Aorta (tissue), 5 donors: ENCODE data around the gene KRTAP1-3. TPM values are rescaled to one million over a fixed set of nuclear protein-coding genes. Genes with fewer than 3 reads are reported as not detected.
A peak's percentile ranks its signal among the peaks of the same experiment; 100 is the strongest.
"Not testable (repeated sequence)": the region's sequence is repeated elsewhere in the genome, so short reads cannot be mapped to it uniquely, and the experiment has no call there.

Experiments
- ATAC-seq: fragments of 200-7000 bp; cut with Tn5 transposase; one replicate; pipeline ENCODE4 v1.9.1; 2022; ENCODE audit warnings: moderate library complexity; ENCODE audit not compliant: low FRiP score
- DNase-seq, 2 donors: peaks; one replicate each; pipeline ENCODE4 v3.0.0-alpha.2; 2020
- H3K27ac ChIP-seq, 2 donors: one replicate each; pipeline ENCODE4 v1.5.1; 2013; ENCODE audit warnings: low read length in 2 of 2, mild to moderate bottlenecking in 2 of 2, moderate library complexity in 2 of 2, control low read depth in 1 of 2, inconsistent platforms in 1 of 2, low read depth in 1 of 2
- H3K27me3 ChIP-seq, 2 donors: one replicate each; pipeline ENCODE4 v1.6.1; 2013; ENCODE audit warnings: control low read depth in 1 of 2, low read length in 1 of 2, mild to moderate bottlenecking in 1 of 2, moderate library complexity in 1 of 2; ENCODE audit not compliant: insufficient read depth in 2 of 2, control insufficient read depth in 1 of 2
- H3K36me3 ChIP-seq, 2 donors: one replicate each; pipeline ENCODE4 v1.6.1; 2013; ENCODE audit warnings: control low read depth in 1 of 2, low read length in 1 of 2, mild to moderate bottlenecking in 1 of 2; ENCODE audit not compliant: insufficient read depth in 2 of 2, control insufficient read depth in 1 of 2
- H3K4me1 ChIP-seq, 2 donors: one replicate each; pipeline ENCODE4 v1.6.1; 2013; ENCODE audit warnings: low read length in 2 of 2, control low read depth in 1 of 2, mild to moderate bottlenecking in 1 of 2, moderate library complexity in 1 of 2; ENCODE audit not compliant: insufficient read depth in 2 of 2, control insufficient read depth in 1 of 2
- H3K4me3 ChIP-seq, 2 donors: one replicate each; pipeline ENCODE4 v1.5.1; 2013; ENCODE audit warnings: low read length in 2 of 2, control low read depth in 1 of 2, mild to moderate bottlenecking in 1 of 2
- H3K9me3 ChIP-seq: one replicate; pipeline ENCODE4 v1.6.1; 2013; ENCODE audit warnings: mild to moderate bottlenecking, low read length; ENCODE audit not compliant: control insufficient read depth
- WGBS, 2 donors: extraction: QIAGEN DNeasy Blood & Tissue Kit; methylation state at CpG; one replicate each; pipeline ENCODE4 v1.1.7; 2013; 5-methylcytosine and 5-hydroxymethylcytosine counted together
- intact Hi-C, 2 donors: fragments of 100-400 bp; cut with DNase I; formaldehyde crosslinking; loops; one replicate each; pipeline versions ENCODE4 v1.14.2 to v1.15.0; 2022
- polyA plus RNA-seq, 2 donors: library from polyadenylated mRNA; stranded (reverse); fragments of 200-250 nt; gene quantifications; one replicate each; pipeline ENCODE4 v1.2.3, GENCODE V29; 2013
- total RNA-seq, 2 donors: library from RNA; stranded (reverse); fragmentation: NEBNext Ultra II Directional; extraction: Animal tissue kit (Norgen Biotek cat#: 25700); gene quantifications; one replicate each; pipeline ENCODE4 v1.2.1, GENCODE V29; 2021
- donor health status: healthy with polysubstance abuse.
- donor health status: Bipolar disorder and iron deficiency.
- donor health status: DM: no; HTN: no; CAD: no.
- donor health status: DM: no; HTN: no; CAD: no.
- donor health status: DM: yes; HTN: yes; CAD: no.

KRTAP1-3 gene
- total and polyA plus RNA-seq, 4 donors: not detected

DNA sequence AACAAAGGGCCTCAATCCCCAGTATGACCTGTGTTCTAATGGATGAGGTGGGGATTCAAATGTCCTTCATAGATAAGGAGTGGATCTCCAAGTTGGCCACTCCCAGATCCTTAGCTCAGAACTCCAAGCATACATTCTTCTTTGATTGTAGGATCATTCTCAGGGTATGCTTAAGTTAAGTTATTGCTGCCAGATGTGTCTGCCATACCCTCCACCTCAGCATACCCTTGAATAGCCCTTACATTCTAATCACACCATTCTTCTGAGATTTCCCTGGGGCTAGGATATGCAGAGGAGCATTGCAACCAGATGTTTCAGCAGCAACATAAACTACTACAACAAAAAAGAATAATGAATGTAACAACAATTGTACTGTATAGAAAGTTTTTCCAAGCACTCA lies 32.6 kb upstream of the KRTAP1-3 start:
- no peak for ATAC-seq

DNA sequence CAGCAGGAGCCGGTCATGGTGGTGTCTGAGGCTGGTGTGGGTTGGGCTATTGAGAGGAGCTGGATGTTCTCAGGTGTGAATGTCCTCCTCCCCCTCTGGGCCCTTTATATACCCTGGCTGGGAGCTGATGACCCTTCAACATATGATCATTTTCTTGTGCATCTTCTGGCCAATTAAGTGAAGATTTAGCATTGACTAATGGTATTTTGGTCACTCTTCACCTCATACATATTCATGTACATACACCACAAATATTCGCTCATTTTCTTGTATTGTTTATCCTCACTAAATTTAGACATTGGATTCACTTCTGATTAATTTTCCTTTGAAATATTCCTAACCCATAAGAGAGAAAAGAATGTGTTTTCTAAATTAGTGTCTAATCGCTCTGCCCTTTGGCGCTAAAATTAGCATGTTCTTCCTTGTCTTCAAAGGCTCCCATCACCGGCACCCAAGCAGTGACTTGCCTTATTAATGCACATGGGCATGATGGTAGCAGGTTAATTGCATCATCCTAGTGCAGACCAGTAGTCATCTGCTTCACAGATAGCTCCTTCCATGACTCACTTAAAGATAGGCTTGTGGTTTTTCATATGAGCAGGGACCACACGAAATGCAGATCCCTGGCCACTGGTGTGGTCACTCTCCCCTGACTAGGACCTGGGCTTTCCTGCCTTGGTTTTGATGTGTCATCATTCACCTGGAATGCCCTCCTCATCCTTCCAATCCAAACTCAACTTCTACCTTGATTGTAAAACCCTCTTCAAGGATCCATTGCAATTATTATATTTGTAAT lies 31.4 kb upstream of the KRTAP1-3 start, which contains the start of gene KRTAP2-4:
KRTAP2-4 (minus strand) TSS at position 51 of the 796 bp plus-strand sequence; CDS start at position 17, 34 bp downstream.
- no peak for ATAC-seq
- no peaks in the 10 kb centered on the region for H3K27me3 ChIP-seq

More for the DNA sequence above, 32.6 kb upstream of the KRTAP1-3 start:
- no peak for DNase-seq
- Histone ChIP-seq H3K9me3 (no peaks in the 10 kb centered on the region), H3K4me3 (no peak overlapping the region), H3K27me3 (no peaks in the 10 kb centered on the region), H3K36me3 (no peaks in the 10 kb centered on the region), H3K4me1 (no peaks in the 10 kb centered on the region), H3K27ac (no peak overlapping the region)
- intact Hi-C loops: no loop called here

GRCh38 chr17:41065016-41065689 lies 30.5 kb upstream of the KRTAP1-3 start:
- H3K4me3 ChIP-seq, intact Hi-C loops, ATAC-seq, H3K27me3 ChIP-seq, H3K27ac ChIP-seq, H3K36me3 ChIP-seq, DNase-seq, H3K4me1 ChIP-seq, H3K9me3 ChIP-seq: not testable (repeated sequence)
- 68 to 74% methylated on average over 6 to 7 of the region's 16 CpGs for WGBS, 2 donors

More for the DNA sequence above, 31.4 kb upstream of the KRTAP1-3 start, which contains the start of gene KRTAP2-4:
- intact Hi-C loops: no loop called here
- Histone ChIP-seq H3K36me3 (no peaks in the 10 kb centered on the region), H3K9me3 (no peaks in the 10 kb centered on the region), H3K4me3 (no peak within 1 kb of the TSS), H3K27ac (no peak within 1 kb of the TSS), H3K4me1 (no peaks in the 10 kb centered on the region)
- DNase-seq: no peak
- WGBS, 2 donors: 84 to 91% methylated on average over 6 of the region's 6 CpGs

- H3K4me3 ChIP-seq: no peak overlapping the region
- DNase-seq: no peak
- intact Hi-C loops: no loop called here
These were observed 29.6 kb upstream of the KRTAP1-3 start for GRCh38 chr17:41064301-41064700.

DNA sequence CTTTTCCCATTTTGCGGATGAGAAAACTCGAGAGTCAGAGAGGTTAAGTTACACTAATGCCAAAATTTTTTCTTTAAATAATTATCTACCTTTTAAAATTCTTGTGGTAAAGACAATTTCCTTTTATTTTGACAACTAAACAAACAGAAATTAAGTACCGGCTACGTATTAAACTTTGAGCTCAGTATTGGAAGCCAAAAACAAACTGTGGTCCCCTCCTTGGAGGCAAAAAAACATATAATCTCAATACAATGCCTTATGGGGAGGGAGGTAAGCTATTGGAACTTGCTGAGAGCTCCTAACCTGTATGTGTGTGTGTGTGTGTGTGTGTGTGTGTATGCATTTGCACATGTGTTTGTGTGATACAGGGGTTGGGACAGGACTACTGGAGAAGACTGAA lies 28.8 kb upstream of the KRTAP1-3 start:
- Histone ChIP-seq H3K27me3 (no peaks in the 10 kb centered on the region), H3K9me3 (no peaks in the 10 kb centered on the region), H3K36me3 (no peaks in the 10 kb centered on the region), H3K4me1 (no peaks in the 10 kb centered on the region), H3K27ac (no peak overlapping the region), H3K4me3 (no peak overlapping the region)
- intact Hi-C loops: no loop called here
- 89 to 90% methylated on average over 4 of the region's 4 CpGs for WGBS, 2 donors
- ATAC-seq (no peak), DNase-seq (no peak)

More at GRCh38 chr17:41064301-41064700, 29.6 kb upstream of the KRTAP1-3 start:
- Histone ChIP-seq H3K4me1 (no peaks in the 10 kb centered on the region), H3K27ac (no peak overlapping the region), H3K27me3 (no peaks in the 10 kb centered on the region), H3K36me3 (no peaks in the 10 kb centered on the region), H3K9me3 (no peaks in the 10 kb centered on the region)
- WGBS, 2 donors: 88 to 93% methylated on average over 1 of the region's 1 CpG
- no peak for ATAC-seq

- ATAC-seq: peak; percentile 48
- 0 to 17% methylated on average over 1 of the region's 1 CpG for WGBS, 2 donors
These were observed 27.3 kb upstream of the KRTAP1-3 start for GRCh38 chr17:41061964-41062363.

DNA sequence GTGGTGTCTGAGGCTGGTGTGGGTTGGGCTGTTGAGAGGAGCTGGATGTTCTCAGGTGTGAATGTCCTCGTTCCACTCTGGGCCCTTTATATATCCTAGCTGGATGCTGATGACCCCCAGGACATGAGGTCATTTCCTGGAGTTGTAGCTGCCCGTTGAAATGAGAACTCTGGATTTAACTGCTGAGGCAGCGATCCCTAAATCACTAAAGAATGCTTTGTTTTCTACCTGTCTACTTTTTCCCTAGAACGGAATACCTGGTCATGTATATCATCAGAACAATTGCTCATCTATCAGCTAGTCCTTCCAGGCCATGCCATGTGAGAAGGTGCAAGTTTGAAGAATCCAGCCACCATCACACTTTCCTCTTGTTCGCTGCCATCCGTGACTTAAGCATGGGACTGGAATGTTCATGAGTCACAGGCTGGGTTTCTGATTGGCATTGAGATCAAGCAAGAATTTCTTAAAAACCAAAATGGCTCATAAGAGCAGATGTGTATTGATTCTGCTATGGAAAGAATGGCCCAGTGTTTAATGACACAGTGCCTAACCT lies 25.5 kb upstream of the KRTAP1-3 start, which contains the start of gene KRTAP2-3:
KRTAP2-3 (minus strand) TSS at position 63 of the 553 bp plus-strand sequence. CDS start 64 bp downstream, outside the sequence.
- 47 to 55% methylated on average over 6 of the region's 6 CpGs for WGBS, 2 donors
- ATAC-seq: no peak

More at GRCh38 chr17:41061964-41062363, 27.3 kb upstream of the KRTAP1-3 start:
- Histone ChIP-seq H3K27ac (peak overlapping the region in 1 of 2 donors; percentile 3), H3K27me3 (no peaks in the 10 kb centered on the region), H3K36me3 (no peaks in the 10 kb centered on the region), H3K9me3 (no peaks in the 10 kb centered on the region), H3K4me3 (no peak overlapping the region), H3K4me1 (no peaks in the 10 kb centered on the region)
- no peak for DNase-seq
- intact Hi-C loops: no loop called here

DNA sequence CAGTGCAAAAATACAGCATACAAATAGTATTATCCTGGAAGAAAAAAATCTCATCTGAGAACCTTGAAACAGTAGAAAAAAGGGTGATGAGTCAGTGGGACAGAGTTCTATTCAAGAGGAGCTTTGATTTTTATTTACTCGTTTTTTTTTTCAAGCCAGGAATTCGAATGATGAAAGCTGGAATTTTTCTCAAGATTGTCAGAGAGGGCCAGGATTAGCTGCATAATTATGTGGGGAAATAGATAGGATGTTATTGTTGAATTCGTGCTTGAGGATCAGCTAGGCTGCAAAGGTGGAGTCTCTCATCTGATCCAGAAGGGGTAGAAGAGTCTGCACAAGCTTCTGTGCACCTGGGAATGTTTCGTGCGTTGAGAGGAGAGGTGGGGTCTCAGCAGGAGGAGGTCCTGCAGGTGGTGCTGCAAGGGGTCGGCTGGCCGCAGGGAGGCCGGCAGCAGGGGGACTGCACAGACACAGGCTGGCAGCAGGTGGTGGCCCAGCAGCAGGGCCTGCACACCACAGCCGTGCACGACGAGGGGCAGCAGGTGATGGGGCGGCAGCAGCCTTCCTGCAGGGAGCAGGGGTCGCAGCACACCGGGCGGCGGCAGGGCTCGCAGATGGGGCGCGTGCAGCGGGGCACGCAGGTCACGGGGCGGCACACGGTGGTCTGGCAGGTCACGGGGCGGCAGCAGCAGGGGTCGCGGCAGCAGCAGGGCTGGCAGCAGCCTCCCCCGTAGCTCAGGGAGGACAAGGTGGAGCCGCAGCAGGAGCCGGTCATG lies 24.8 kb upstream of the KRTAP1-3 start:
- H3K27ac ChIP-seq, DNase-seq, H3K36me3 ChIP-seq, ATAC-seq, intact Hi-C loops, H3K27me3 ChIP-seq, H3K4me1 ChIP-seq, H3K9me3 ChIP-seq, H3K4me3 ChIP-seq: not testable (repeated sequence)
- WGBS, 2 donors: 40 to 46% methylated on average over 9 to 14 of the region's 31 CpGs

More for the DNA sequence above, 25.5 kb upstream of the KRTAP1-3 start, which contains the start of gene KRTAP2-3:
- no peaks in the 10 kb centered on the region for H3K9me3 ChIP-seq
- no peaks in the 10 kb centered on the region for H3K36me3 ChIP-seq
- no peaks in the 10 kb centered on the region for H3K27me3 ChIP-seq
- H3K27ac ChIP-seq: no peak within 1 kb of the TSS
- H3K4me3 ChIP-seq: no peak within 1 kb of the TSS
- intact Hi-C loops: no loop called here
- no peak for DNase-seq
- no peaks in the 10 kb centered on the region for H3K4me1 ChIP-seq
